ENCODE measurements around the gene GDF10. TPM values are rescaled to one million over a fixed set of nuclear protein-coding genes. Genes with fewer than 3 reads are reported as not detected.

Gene GDF10
- total and polyA plus RNA-seq, 9 of the 15 experiments (the other 6 are each of a cell fraction or from before 2014, with no cell fraction given): 0.03 to 0.20 (median 0.11) TPM; not detected in 6

GRCh38 chr10:47322300-47323061 is 22.5 kb downstream of the GDF10 start, which contains the start of gene GDF2 (continued):
- TF ChIP-seq SAP30 (IDR thresholded peaks at IDR 0.05; ENCODE audit: borderline replicate concordance, insufficient read depth, low read depth, low read length, poor library complexity, severe bottlenecking) (no peak), TBL1XR1 (IDR thresholded peaks at IDR 0.05; ENCODE audit: low read length in 2 of 2) (peak in 1 of 2 experiments; percentile 50; a peak in 1 of 4 replicates), TAL1 (IDR thresholded peaks at IDR 0.05) (peak; percentile 92), DACH1 (IDR thresholded peaks at IDR 0.05; ENCODE audit: partially characterized antibody) (peak; percentile 50), ILF3 (IDR thresholded peaks at IDR 0.05; ENCODE audit: borderline replicate concordance) (no peak), ZBTB12 (CRISPR knock-in tag; IDR thresholded peaks at IDR 0.05) (no peak), RBFOX2 (IDR thresholded peaks at IDR 0.05; ENCODE audit: low read depth, low read length) (0 out of 2 replicates have a peak, but pooled peaks have one; percentile 24), ETV1 (tag; conservative IDR thresholded peaks at IDR 0.05; ENCODE audit: low read depth) (peak; percentile 43), JUNB (CRISPR knock-in tag; conservative IDR thresholded peaks at IDR 0.05) (no peak), CC2D1A (IDR thresholded peaks at IDR 0.05) (peak; percentile 41; the same call in 1 of the 2 replicates), PYGO2 (tag; IDR thresholded peaks at IDR 0.05) (no peak), CXXC5 (CRISPR knock-in tag; IDR thresholded peaks at IDR 0.05) (peak; percentile 90), NFYB (IDR thresholded peaks at IDR 0.05; ENCODE audit: extremely low read depth, insufficient read length) (no peak), SMAD4 (CRISPR knock-in tag; conservative IDR thresholded peaks at IDR 0.05) (peak; percentile 63; the same call in 1 of the 2 replicates), CUX1 (CRISPR knock-in tag; IDR thresholded peaks at IDR 0.05) (no peak)
- TF ChIP-seq, protein P1, sequence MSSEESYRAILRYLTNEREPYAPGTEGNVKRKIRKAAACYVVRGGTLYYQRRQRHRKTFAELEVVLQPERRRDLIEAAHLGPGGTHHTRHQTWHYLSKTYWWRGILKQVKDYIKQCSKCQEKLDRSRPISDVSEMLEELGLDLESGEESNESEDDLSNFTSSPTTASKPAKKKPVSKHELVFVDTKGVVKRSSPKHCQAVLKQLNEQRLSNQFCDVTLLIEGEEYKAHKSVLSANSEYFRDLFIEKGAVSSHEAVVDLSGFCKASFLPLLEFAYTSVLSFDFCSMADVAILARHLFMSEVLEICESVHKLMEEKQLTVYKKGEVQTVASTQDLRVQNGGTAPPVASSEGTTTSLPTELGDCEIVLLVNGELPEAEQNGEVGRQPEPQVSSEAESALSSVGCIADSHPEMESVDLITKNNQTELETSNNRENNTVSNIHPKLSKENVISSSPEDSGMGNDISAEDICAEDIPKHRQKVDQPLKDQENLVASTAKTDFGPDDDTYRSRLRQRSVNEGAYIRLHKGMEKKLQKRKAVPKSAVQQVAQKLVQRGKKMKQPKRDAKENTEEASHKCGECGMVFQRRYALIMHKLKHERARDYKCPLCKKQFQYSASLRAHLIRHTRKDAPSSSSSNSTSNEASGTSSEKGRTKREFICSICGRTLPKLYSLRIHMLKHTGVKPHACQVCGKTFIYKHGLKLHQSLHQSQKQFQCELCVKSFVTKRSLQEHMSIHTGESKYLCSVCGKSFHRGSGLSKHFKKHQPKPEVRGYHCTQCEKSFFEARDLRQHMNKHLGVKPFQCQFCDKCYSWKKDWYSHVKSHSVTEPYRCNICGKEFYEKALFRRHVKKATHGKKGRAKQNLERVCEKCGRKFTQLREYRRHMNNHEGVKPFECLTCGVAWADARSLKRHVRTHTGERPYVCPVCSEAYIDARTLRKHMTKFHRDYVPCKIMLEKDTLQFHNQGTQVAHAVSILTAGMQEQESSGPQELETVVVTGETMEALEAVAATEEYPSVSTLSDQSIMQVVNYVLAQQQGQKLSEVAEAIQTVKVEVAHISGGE (CRISPR knock-in tag; IDR thresholded peaks at IDR 0.05): 0 out of 6 replicates have a peak, but pooled peaks of 1 of the 3 experiments have one; percentile 35

Data from K562 (cell line).